Stimulated activated CD8-positive, alpha-beta memory T cell treated with anti-CD3 and anti-CD28 coated beads, Interleukin-7, amount 100 ng/mL, for 4 hours (primary cell): ENCODE data around the gene PRPF6.
A peak's percentile ranks its signal among the peaks of the same experiment; 100 is the strongest.
"Not testable (repeated sequence)": the region's sequence is repeated elsewhere in the genome, so short reads cannot be mapped to it uniquely, and the experiment has no call there.

ENCODE experiments used
- DNase-seq, 2 donors: peaks; one replicate each; pipeline ENCODE4 v3.0.0-alpha.2; 2020; ENCODE audit warnings: low read depth in 2 of 2

The PRPF6 gene

DNA sequence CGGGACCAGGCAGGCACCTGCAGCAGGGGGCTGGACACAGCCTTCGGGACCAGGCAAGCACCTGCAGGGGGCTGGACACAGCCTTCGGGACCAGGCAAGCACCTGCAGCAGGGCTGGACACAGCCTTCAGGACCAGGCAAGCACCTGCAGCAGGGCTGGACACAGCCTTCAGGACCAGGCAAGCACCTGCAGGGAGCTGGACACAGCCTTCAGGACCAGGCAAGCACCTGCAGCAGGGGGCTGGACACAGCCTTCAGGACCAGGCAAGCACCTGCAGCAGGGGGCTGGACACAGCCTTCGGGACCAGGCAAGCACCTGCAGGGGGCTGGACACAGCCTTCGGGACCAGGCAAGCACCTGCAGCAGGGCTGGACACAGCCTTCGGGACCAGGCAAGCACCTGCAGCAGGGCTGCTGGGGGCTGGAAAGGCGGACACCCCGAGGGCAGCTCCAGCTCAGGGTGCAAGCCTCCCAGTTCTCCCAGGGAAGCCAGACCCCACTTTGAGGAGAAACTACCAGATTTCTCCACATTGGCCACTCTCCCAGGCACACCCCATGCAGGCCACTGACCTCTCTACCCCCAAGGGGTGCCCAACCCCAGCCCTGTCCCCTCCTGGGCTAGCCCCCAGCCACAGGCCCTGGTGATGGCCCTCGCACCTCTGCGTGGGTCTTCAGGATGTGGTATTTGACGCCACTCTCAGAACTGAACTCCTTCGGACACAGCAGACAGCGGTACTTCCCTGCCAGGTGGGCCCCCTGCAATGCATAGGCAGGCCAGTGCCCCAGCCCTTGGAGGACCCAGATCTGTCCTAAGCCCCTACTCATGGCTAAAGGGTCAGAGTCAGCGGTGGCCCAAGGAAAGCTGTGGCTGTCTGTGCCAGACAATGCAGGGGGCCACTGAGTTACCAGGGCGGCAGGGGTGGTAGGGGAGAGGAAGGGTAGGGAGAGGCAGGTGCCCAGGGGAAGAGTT is 20.0 kb upstream of the PRPF6 start:
- not testable (repeated sequence) for DNase-seq

DNA sequence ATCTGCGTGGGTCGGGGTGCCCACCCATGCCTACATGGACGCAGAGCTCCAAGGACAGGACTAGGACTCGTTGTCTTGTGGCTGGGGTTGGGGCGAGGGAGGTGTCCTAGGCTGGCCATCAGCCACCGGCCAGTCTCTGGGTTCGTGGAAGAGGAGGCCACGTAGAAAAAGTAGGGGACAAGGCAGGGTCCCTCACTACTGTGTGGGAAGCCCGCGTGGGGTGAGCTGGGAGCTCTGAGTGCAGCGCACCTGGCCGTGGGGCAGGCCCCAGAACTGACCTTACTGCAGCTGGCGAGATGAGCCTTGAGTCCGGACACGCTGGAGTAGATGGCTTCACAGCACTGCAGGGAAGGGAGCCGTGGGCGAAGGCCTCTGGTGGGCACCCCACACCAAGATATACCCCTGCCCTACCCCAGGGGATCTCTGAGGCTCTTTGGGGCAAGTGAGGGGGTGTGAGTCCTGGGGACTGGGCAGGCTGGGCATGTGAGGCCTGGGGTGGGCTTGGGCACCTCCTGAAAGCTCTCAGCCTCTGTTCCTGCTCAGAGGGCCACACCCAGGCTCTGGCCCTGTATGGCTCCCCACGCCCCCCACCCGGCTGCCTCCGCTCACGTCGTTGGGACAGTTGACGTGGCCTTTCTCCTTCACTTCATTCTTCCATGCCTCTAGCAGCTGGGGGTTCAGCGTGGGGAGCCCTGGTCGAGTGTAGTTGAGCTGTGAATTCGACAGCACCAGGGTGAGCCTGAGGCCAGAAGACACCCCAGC is 19.1 kb upstream of the PRPF6 start:
- DNase-seq, result no peak

DNA sequence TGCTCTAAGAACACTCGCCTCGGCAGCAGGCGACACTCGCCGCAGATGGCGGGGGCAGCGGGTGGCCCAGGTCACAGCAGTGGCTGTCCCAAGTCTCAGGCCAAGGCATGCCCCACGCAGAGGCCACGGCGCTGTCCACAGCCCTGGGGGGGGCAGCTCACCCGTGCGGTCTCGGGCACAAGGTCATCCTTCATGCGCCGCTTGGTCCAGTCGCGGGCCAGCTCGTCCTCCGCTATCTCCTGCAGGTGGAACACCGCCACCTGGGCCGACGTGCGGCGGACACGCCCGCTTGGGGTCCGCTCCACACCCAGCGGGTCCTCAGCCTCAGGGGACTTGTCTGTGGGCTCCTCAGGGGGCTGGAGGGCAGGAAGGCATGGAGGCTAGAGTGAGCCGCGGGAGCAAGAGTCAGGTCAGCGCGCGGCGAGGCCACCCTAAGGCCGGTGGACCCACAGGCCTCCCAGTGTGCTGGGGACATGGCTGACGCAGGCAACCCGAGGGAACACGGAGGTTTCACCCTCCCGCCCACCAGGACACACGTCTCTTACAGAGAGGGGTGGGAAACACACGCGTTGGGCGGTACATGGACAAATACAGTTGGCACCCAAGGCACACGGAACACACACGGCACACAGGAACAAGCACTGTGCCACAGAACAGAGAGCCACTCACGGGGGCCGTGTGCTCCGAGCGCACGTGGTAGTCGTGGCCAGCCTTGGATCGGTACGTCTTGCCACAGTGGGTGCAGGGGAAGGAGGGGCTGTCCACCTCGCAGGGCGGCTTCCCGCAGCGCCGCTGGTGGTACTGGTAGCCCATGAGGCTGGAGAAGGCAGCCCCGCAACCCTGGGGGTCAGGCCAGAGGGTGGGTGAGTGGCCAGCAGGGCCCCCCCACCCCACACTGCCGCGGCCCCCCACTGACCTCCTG is 18.2 kb upstream of the PRPF6 start:
- no peak for DNase-seq

DNA sequence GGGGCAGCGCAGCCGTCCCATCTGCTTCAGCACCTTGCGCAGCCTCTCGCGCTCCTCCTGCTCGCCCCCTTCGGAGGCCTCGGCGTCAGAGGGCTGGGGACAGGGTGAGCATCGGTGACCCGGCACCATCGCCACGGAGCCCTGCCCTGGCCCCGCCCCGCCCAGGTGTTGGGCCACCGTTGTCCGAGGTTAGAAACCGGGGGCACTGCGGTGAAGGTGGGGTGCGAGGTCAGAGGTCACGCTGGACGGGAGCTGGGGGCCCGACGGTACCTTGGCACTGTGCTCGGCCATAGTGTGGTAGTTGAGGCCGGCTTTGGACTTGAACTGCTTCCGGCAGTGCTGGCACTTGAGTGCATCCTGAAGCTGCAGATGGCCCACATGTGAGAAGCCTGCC is 17.6 kb upstream of the PRPF6 start:
- DNase-seq, result no peak

DNA sequence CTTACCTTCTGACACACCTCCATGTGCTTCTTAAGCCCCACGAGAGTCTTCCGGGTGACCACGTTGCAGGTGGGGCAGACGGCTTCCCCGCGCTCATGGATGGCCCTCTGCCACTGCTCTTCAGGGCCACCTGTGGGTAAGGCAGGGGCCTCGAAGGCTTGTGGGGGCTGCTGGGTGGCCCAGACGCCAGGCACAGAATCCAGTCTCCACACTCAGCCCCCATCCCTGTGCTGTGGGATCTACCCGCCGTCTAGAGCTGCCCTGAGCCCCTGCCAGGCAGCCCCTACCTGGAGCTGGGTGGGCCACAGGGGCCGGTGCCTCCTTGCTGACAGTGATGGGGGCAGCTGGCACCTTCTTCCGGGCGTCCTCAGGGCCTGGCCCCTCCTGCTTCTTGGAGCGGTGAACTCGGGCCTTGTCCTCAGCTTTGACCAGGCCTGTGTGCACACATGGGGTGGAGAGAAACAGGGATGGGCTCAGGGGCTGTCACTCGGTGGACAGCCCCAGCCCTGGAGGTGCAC is 17.1 kb upstream of the PRPF6 start:
- no peak for DNase-seq

DNA sequence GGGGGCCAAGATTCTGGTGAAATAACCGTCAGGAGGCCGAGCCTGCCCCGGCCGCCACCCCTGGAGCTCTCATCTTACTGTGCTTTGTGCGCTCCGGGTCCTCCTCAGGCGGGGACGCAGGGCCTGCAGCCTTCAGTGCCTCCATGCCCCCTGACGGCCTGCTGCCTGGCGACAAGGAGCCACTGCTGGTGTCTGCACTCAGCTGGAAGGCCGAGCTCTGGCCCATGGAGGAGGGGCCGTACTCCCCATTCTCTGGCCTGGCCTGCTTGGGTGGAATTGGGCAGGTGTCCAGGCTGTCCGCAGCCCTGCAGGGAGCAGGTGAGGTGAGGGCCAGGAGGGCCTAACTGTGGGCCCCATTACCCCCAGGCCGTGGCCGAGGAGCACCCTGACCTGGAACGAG is 16.5 kb upstream of the PRPF6 start:
- DNase-seq, result no peak

DNA sequence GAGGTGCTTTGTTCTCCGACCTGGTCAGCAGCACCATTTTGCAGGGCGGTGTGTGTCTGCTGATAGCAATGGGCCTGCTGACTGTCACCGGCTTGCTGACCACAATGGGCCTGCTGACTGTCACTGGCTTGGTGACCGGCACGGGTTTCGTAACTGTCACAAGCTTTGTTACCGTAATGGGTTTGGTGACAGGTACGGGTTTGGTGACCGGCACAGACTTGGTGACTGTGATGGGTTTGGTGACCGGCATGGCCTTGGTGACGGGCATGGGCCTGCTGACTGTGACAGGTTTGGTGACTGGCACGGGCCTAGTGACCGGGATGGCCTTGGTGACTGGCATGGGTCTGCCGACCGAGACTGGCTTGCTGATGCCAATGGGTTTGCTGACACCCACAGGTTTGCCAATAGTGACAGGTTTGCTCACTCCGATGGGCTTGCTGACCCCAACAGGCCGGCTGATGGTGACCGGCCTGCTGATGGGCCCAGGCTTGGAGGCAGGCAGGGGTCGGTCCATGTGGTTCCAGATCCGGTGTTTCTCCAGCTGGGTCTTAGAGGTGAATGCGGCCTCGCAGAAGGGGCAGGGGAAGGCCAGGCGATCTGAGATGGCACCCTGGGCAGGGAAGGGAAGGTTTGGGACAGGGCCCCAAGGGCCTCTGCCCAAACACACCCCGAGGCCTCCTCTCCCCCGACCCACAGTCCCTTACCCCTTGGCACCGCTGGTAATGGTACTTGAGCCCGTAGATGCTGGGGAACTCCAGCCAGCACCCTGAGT is 14.6 kb upstream of the PRPF6 start:
- DNase-seq, result no peak

DNA sequence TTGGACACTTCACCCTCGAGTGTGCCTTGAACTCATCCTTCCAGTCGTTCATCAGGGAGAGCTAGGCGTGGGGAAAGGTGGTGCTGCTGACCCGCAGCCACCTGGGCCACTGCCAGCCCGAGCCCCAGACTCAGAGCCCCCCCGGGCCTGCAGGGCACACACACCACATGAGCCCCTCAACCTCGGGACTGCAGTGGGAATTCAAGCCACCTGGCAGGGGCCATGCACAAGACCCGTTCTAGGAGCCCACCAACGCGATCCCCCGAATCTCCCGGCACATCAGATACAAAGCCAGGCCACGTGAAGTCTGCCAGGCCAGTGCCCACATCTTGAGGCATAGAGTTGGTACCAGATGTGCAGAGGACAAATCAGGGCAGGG is 14.0 kb upstream of the PRPF6 start:
- DNase-seq, result no peak

DNA sequence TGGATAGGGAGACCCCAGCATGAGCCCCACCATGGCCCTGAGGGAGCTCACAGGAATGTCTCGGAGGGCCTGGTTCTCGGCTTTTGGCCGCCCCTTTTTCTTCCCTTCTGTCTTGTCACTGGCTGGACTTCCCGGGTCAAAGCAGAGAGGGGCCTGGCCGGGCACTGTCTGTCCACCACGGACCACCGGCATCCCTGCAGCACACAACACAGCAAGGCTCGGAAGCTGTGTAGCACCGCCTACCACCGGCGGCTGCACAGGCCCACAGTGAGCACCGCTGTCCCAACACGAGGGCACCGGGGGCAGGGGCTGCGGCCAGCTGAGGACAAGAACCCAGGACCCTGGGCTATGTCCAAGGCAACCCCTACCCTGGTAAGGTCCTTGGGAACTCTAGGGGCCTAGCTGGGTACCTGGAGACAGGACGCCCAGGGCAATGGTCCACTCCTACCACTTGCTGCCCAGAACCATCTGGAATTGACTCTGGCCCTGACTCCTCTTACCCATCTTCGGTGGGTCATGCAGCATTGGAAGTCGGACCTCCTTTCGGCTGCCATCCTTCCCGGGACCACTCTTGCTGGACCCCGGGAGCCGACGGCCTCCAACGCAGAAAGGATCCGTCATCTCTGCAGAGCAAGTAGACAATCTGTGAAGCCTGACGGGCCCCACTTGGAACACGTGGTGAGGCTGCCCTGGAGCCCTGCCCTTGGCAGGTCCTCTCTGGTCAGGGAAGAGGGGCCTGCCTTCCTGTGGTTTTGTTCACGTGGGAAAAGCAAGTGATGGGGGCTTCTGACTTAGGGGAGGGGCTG is 13.4 kb upstream of the PRPF6 start:
- no peak for DNase-seq

DNA sequence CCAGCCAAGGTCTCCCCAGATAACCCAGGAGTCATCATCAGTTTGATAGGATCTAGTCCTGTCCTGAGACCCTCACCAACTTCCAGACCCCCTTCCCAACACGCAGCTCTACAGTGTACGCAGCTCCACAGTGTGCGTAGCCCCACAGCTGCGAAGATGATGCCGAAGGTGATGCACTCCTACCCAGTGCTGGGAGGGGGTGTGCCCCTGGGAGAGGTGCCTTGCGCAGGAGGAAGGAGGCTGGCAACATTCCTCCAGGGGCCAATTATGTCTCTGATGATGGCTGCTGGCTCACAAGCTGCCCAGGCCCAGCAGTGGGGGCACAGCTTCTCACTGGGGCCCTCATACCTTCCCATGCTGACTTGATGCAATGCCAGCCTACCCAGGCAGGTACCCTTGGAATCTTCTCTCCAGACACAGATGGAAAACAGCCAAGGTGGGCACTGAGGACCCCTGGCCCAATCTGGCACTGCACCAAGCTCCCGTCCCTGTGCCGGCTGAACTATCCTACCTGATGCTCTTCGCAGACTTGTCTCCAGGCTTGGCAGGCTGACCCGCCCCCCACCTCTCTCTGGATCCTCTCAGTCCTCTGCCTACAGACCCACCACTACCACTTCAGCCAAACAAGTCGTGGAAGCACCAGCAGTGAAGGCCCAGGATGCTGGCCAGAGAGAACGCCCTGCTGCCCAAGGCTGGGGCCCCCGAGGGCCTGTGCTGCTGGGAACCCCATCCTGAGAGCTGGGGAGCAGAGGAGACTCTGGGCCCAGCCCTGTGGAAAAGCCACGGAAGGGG is 12.6 kb upstream of the PRPF6 start:
- no peak for DNase-seq

DNA sequence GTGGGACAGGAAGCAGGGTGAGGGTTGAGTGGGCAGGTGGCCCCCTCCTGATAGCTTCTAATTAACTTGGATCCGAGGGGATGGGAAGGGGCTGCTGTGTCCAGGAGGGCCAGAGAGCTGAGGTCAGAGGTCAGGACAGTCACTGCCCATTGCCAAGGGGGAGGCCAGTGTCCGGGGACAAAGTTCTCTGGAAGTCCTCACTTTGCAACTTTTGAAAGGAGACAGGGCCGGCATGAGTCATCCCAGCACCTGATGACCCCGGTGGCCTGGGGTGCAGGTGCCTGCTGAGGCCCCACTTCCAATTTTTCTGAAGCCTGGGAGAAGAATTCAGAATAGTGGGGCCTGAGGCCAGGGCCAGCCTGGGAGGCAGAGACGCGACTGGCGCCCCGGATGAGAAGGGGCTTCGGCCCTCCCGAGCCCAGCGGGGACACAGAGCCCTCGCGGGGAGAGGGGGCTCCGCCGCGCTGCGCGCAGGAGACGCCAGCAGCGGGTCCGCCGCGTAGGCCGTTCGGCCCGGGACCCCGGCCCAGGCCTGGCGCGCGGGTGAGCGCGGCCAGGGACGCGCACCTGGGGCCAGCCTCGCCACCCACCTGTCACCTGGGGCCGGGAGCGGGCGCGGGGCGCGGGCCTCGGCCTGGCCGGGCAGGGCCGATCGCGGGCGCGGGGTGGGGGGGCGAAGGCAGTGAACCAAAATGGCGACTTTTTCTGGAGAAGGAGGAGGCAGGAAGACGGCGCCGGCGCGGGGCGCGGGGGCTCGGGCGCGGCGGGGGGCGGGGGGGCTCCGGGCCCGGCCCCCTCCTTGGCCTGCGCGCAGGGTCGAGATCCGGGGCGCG is 11.8 kb upstream of the PRPF6 start:
- no peak for DNase-seq

DNA sequence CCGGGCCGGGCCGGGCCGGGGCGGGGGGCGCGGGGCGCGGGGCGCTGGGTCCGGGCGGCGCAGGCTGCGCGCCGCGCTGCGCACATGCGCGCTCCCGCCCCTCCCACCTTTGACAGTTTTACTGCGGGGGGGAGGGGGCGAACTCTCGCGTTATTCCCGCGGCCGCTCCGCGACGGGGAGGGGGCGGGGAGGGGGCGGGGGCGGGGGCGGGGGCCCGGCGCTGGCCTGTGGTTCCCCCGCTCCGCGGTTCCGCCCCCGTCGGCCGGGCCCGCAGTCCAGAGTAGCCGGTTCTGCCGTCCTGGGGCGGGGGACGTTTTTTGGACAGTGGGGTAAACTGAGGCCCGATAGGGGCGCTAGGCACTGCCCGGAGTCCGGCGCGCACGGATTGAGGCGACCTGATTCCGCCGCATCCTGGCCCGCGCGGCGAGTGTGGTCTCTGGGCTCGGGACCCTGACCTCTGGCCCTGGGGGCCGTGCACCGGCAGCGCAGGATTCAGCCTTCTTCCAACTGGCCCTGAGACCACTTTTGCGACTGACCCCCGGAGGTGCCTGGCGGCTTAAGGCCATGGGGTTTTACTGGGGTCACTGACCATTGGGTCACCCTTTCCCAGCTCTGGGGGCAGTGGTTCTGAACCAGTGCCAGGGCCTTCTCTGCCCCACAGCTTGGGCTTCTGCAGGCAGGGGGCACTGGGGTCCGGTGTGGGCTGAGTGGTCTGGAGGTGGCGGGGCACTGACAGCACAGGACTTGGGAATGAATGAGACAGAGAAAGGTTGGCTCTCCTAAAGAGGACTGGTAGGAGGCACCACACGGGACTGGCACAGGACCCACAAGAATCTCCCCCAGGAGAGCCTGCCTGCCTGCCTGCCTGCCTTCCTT is 10.9 kb upstream of the PRPF6 start, which contains the start of gene ZNF512B:
Gene ZNF512B, minus strand, starts transcription at position 93 of the 876 bp plus-strand sequence. CDS start 1,980 bp downstream, outside the sequence.
- DNase-seq, result peak in 1 of 2 donors; percentile 44

DNA sequence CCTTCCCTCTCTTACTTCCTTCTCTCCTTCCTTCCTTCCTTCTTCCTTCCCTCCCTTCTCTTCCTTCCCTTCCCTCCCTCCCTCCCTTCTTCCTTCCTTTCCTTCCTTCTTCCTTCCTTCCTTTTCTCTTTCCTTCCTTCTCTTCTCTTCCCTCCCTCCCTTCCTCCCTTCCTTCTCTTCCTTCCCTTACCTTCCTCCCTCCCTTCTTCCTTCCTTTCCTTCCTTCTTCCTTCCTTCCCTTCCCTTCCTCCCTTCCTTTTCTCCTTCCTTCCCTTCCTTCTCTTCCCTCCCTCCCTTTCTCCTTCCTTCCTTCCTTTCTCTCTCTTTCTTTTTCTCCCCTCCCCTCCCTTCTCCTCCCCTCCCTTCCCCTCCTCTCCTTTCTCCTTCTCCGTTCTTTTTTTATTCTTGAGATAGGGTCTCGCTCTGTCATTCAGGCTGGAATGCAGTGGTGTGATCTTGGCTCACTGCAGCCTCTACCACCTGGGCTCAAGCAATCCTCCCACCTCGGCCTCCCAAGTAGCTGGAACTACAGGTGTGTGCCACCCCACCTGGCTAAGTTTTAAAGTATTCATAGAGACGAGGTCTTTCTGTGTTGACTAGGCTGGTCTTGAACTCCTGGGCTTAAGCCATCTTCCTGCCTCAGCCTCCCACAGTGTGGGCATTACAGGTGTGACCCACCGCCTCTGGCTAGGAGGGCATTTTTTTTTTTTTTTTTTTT is 10.1 kb upstream of the PRPF6 start:
- DNase-seq, result no peak

DNA sequence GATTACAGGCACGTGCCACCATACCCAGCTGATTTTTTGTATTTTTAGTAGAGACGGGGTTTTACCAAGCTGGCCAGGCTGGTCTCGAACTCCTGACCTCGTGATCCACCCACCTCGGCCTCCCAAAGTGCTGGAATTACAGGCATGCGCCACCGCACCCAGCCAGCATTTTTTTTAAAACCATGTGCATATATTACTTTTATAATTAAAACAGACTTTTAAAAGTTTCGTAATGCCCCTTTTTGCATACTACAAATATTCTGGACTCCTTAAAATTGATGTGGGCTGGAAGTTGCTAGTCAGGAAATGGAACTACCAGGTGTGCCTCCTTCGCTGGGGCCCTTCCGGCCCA is 9.0 kb upstream of the PRPF6 start:
- not testable (repeated sequence) for DNase-seq

DNA sequence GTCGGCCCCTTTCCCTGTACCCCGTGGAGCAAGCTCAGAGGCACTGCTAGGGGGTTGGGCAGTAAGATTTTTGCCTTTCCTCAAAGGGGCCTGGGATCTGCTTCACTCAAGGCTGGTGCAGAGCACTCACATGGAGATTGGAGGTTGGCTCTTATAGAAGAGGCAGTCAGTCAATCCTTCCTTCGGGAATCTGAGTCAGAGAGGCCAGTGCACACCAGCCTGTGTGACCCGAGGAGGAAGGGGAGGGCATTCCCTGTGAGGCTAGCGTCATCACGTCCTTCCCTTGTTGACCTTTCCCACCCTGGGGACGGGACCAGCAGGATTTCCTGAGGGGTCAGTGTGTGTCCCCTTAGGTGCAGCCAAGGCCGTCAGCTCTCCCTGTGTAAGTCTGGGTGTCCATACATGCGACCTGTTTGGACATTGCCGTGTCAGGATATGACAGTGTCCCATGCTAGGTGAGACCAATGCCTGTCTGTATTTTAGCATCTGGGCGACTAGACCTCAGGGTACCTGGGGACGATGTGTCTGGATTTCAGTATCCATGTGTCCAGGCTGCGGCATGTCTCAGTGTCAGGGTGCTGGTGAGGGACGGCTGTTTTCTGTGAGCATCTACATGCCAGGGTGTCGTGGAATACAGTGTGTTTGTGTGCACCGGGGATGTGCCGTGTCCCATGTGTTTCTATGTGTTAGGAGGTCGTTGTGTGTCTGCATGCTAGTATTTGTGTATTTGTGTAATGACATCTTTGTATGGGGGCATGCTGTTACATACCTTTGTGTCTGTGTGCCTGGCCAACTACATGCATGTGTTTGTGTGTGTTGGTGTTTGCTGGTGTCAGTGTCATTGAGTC is 8.4 kb upstream of the PRPF6 start:
- no peak for DNase-seq

DNA sequence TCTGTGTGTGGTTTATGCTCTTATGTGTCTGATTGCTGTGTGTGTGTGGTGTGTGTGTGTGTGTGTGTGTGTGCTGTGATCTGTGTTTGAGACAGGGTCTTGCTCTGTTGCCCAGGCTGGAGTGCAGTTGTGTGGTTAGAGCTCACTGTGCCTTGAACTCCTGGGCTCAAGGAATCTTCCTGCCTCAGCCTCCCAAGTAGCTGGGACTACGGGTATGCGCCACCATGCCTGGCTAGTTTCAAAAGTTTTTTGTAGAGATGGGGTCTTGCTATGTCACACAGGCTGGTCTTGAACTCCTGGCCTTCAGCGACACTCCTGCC is 7.8 kb upstream of the PRPF6 start:
- no peak for DNase-seq
